HG03571 (cell line): ENCODE results near the gene PHEX.
A peak's percentile ranks its signal among the peaks of the same experiment; 100 is the strongest.

Experiments used
- ATAC-seq: cut with Tn5 transposase; IDR thresholded peaks from one replicate; pipeline ENCODE4 v1.9.1; 2021; ENCODE audit not compliant: unreplicated experiment

The PHEX gene

DNA sequence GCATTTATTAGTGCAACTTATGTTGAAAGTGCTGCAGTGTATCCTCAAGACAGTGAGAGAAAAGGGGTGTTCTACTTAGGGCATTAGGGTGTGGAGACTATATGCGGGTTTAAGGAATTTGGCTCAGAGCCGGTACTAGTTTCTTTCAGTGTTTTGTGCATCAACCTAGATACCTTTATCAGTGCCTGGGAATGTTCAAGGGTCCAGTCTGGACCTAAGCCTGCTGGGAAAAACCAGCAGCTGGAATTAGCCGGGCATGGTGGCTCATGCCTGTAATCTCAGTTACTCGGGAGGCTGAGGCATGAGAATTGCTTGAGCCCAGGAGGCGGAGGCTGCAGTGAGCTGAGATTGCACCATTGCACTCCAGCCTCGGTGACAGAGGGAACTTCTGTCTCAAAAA lies 7.4 kb downstream of the PHEX start:
- ATAC-seq = no peak

DNA sequence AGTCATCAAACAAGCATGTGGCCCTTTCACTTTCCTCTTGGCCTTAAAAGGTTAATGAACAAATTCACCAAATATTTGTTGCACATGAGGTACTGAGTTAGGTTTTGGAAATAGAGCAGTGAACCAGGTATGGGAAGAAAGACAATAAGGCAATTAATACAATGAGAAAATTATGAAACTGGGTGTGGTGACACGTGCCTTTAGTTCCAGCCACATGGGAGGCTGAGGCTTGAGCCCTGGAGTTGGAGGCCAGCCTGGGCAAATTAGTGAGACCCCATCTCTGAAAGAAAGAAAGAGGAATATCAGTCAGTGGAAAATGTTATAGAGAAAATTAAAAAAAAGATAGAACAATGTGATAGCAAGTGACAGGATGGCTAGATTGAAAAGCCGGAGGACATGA lies 8.1 kb downstream of the PHEX start:
- ATAC-seq = no peak

DNA sequence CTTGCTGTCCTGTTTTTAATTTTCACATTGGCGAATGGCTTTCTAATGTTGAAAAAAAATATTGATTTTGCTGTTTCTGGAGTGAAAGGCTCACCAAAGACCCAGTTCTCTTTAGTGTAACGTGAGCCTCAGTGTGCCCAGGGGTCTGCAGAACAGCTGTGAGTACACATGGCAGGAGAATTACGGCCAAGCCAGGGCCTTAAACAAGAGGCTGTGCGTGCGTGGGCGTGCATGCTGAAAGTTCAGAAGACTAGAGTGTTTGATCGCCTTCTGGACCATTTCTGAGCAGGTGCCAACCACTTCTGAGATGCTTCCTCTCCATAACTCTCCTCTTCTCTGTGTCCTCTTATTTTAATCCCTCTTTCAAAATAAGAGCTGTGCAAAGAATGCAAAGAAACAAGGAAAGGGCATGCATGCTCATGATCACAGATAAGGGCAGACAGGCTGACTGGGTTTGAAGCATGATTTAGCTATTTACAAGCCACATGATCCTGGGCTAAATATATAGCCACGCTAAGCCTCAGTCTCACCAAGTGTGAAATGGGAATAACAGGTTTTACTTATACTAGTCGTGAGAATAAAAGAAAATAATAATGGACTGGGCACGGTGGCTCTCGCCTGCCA lies 9.9 kb downstream of the PHEX start:
- no peak for ATAC-seq

DNA sequence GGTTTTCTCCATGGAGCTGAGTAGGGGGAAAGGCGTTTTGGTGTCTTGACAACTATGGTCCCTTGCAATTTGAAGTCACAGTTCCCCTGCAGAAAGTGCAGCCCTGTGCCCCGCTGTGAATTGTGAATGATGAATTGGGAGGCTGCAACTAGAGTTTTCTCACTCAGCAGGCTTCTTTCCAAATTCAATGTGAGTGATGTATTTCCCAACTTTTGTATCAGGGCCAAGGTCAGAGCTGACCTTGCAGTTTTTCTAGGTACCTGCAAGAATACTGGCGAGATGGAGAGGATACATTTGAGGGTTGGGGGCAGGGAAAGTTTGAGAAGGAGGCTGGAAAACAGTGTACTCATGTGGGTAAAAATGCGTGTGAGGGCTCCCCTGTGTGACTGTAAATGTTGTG lies 11.7 kb downstream of the PHEX start:
- no peak for ATAC-seq

DNA sequence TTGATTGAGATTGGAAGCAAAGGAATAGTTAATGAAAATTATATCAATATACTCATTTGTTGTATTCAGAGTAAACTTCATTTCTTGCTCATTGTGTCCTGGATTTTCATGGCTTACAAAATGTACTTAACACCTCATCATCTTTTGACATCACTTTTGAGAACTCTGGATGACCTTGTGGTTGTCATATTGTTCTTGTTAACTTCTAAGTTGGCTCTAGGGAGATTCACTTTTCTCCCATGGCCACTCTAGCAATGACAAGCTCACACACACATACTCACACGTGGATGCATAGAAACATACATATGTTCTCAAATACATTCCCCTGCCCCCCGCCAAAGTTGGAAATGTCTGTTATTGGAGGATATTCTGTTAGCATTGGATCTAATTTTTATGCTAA lies 15.3 kb downstream of the PHEX start:
- ATAC-seq = no peak

DNA sequence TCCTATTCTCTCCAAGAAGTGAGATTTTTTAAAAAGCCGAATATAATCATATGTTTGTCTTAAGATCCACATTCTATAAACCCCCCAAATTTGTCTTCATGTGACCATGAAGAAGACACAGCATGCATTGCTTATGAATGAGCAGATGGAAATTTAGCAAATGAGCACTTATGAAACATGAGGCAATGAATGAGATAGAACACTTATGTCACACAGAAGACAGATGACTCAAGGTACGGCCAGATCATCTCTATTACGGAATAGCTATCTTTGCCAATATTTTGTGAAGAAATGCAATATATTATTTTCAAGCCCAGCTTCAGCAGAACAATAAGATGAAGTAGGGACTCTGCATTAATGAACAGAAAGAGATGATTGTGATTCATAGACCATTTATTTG lies 21.4 kb downstream of the PHEX start:
- ATAC-seq = no peak

DNA sequence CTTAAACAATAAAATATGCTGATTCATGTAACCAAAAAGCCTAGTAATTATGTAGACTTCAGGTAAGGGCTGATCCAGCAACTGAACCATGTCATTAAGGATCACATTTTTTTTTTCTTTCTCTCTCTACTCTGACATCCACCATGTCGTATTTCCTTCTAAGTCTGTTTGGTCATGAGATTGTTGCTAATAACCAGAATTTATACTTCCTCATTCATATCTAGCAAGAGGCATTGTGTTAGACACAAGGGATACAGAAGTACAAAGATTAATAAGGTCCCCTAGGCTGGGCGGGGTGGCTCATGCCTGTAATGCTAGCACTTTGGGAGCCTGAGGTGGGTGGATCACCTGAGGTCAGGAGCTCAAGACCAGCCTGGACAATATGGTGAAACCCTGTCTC lies 24.1 kb downstream of the PHEX start:
- no peak for ATAC-seq

DNA sequence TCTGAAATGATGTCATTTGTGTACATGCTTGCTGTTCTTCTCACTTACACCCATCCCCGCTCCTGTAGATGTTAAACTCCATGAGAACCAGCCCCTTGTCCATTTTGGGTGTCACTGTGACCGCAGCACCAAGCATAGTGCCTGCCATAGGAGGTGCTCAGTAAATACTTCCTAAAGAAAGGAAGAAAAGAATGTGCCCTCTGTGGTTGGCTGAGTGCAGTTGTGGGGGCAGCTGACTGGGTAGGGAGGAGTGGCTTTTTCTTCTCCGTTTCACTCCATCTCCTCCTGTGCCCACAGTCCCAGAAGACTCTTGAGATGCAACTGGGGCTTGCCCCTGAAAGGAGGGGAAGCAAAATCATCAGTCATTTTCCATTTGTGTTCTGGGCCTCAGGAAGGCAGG lies 25.5 kb downstream of the PHEX start:
- ATAC-seq = no peak

DNA sequence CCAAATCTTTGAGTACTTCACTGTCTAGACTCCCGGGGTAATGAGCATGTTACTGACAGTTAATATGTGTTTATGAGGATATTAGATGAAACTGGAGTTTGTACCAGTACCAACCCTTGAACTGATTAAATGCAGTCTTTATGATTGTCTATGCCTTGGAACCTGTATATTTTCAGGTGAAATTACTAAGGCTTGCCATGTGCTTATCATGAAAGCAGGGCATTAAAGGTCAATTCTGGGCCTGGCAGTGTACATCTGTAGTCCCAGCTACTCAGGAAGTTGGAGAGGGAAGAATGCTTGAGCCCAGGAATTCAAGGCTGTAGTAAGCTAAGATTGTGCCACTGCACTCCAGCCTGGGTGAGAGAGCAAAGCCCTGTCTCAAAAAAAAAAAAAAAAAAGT lies 27.6 kb downstream of the PHEX start:
- ATAC-seq = no peak

DNA sequence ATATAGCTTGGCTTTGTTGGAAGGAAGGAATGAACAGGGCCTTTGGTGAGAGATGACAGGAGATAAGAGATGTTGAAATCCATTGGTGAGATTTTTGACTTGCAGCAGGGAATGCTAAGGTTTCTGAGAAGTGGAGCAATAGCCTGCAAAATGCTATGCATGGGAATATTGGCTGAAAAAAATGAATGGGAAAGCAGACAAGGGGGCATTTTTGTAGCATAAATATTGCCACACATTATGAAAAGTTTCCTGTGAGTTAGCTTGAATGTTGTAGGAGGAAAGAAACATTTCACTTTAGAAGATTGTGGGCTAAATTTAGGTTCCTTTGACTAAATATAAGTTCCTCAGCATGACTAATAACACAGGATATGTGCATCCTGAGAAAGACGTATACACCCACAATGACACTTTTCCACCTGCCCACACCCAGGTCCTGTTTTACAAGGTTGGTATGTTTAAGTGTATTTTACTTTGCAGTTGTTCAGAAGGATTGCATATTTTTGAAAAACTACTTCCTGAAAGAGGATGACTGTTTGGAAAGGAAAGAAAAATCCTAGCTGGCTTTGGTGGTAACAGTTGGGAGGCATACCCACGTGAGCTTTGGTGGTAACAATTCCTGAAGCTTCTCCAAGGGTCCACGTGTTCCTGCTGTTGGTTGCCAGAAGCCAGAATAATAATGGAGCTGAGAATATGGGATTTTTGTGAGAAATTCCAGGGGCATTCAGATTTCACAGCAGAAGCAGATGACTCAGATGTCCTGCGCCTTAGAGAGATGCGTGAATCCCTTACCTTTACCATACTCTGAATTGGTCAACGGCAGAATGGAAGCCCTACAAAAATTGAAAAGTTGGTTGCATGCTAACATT lies 28.5 kb downstream of the PHEX start:
- ATAC-seq = peak; percentile 53

DNA sequence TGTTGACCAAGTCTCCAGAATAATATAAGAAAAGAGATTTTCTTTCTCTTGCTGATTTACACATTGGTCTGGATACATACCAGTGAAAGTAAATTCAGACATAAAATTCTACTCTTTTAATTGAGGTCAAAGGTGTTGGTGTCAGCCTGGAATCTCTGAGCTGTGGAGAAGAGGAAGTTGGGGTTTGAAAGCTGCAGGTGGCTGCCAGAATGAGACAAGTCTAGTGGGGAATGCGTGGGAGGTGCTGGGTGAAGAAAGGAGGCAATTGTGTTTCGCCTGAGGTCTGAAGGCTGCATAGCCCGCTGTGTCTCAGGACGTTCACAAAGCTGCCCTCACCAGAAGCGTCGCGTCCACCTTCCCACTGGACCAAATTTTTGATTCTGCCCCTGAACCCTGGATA lies 31.2 kb downstream of the PHEX start:
- ATAC-seq = peak; percentile 69

DNA sequence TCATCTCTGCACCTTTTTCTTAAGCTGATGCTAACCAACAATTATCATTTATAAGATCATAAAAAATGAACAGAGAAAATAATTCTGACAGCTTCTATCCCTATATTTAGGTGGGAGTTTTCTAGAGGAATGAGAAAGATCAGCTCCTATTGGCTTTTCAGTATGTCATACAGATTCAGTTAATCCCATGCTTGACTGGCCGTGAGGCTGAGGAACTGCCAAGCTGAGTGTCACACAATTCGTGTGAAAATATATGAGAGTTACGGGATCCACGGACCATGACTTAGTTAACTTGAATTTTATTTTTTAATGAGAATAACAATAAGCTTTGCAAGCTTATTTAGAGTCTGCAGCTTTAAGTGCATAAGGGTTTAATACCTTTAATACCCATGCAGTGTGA lies 37.5 kb downstream of the PHEX start:
- no peak for ATAC-seq

DNA sequence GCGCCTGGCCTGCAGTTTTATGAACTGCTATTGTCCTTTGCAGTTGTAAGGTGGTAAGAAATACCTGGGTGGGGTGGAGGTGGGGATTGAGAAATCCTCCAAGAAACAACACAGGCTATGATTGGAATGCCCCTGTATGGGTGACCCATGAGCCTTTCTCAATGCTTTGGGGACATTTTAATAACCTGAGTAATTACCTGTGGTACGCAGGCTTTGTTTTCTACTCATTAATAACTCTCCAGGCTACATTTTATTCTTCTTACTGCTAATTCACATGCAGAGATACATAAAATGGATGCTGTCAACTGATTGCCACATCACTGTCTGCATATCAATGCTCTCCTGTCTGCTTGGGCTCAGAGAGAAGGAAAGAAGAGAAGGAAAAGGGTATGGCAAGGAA lies 41.8 kb downstream of the PHEX start:
- no peak for ATAC-seq

DNA sequence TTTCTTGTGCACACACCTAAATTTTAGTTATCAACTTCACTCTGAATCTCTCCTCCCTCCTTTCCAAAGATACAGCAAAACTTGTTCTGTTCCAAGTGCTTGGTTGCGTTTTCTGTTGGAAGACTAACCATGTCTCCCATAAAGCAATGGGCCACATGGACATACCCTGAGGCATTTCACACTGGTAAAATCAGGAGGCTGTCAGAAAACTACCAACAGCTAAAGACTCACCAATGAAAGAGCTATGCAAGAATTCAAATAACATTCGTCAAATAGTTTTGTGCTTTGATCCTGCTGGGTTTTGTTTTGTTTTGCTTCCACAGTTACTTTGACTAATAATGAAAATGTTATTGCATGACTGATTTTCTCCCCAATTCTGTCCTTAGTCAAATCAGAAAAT lies 46.0 kb downstream of the PHEX start:
- ATAC-seq = no peak

DNA sequence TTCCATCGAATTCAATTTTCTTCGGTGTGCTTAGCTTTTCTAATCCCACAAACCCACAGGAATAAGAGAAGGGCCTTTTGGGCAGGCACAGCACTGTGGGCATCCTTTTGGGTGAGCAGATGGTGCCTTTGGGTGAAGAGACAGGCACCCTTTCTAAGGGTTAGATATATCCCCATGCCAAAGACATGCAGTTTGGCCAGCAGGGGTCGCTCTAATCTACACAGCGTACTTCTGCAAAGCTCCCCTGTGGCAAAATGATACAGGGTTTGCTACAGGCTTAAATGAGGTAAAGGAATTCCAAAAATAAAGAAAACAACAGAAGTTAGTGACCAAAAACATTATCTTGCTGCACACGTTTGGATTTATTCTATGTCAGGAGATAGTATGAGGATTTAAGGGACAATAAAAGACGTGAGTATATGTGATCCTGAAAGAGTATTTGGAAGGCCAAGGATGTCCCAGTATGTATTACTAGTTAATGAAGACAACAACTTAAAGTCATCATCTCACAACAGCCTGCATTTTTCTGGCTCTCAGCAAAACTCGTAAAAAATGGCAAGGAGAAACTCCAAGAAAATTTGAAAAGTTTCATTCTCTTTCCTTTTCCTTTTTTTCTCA lies 49.5 kb downstream of the PHEX start:
- peak; percentile 49 for ATAC-seq

DNA sequence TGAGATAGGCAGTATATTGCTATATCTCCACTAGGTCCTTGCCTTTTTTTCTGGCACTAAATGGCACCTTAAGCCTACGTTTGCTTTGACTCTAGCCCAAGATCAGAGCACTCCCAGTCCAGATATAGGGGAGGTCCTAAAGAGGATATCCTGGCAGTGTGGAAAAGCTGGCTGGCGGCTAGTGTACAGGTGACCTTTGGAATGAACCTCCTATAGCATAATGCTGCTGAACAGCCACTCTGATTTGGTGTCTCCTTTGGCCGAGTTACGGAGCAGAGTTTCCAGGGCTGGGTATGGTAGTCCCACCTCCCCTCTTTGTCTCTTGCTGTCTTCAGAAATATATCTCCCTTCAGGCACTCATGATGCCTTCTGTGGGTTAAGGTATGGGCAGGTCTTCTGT lies 53.9 kb downstream of the PHEX start:
- no peak for ATAC-seq

DNA sequence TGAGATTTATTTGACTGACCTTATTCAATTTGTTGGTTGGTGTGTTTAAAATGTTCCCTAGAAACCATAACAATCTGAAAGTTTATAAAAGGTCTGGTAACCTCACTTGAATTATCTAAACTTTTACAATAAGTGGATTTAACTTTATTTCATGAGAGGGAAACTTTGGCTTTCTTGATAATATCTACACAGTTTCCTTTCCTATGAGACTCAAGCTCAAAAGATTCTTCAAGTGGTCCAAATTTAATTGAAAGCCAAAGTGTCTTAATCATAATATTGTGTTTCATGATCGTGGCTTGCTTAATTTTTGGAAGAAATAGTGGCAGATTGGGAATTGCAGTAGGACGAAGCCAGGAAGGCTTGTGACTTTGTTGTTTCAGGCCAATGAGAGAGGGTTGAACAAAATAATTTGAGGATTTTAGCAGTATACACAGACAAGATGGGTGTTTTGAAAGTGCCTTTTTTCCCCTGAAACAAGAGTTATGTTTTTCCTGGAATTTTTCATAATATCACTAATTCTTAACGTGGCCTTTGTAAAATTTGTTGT lies 55.0 kb downstream of the PHEX start:
- ATAC-seq = no peak

DNA sequence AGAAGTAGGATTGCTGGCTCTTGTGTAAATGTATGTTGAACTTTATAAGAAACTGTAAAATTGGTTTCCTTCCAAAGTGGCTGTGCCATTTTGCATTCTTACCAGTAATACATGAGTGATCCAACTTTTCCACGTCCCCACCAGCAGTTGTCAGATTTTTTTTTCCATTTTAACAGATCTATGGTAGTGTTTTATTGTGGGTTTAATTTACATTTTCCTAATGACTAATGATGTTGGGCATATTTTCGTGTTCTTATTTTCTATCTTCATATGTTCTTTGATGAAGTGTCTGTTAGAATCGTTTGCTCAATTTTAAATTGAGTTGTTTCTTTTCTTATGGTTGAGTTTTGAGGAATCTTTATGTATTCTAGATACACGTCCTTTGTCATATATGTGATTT lies 56.2 kb downstream of the PHEX start:
- no peak for ATAC-seq

DNA sequence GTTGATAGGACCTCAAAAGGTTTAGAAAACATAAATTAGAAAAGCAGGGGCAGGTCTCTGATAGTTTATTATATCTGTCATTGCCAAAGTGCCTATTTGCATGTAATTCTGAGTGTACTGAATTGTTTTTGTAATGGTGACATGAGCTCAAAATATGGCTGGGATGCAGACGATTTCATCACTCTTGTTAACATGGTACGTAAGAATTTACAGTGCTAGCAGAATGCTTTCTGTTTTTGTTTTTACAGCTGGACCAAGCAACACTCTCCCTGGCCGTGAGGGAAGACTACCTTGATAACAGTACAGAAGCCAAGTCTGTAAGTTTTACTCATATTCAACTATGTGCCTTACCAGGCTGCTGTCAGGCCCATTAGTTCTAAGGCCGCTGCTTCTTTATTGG lies 58.1 kb downstream of the PHEX start:
- no peak for ATAC-seq

DNA sequence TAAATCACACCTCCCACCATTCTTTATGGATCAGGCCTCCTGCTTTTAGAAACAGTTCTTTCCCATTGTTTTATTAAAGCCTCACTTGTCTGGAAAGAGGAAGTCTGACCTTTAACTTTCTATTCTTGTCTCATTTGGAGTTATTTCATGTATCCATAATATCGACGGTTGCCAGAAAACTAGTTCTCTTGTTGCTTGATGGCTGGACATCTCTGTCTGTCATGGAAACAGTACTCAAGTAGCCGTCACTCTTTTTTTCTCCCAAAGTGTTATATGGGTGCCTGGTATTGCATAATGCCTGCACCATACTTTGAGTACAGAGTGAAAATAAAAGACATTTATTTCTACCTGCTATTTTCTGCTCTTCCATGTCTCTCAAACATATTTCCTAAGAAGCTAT lies 61.4 kb downstream of the PHEX start:
- no peak for ATAC-seq

DNA sequence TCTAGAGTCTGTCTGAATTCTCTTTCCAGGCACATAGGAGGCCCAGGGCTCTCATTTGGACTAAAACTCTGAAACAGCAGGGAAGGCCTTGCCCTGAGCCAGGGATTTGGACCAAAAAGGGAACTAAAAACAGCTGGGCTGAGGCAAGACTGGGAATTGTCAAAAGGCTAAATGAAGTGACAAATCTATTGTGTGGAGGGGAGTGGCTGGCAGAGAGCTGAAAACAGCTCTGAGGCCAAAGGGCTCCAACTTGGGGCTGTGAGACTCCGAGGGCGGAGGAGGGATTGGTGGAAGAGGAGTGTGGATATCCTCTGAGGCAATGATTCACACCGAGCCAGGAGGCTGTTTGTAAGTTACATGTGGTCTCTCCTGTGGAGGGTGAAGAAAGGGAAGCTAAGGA lies 63.2 kb downstream of the PHEX start:
- no peak for ATAC-seq

DNA sequence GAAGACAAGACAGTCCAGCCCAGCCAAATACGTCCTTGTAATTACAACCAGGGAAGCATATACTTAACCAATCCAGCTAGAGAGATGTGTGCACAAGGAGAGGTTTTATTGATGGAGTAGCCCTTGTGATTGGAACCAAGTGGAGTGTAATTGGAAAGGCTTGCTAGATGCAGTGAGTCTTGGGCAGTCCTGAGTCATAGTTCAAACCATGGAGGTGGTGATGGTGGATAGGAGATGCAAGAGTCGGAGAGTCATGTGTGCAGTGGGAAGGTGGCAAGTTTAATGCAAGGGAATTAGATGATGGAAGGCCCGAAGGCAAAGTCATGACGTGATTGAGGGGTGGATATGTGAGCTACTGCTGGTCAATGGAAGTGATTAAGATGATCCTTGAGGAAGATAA lies 63.7 kb downstream of the PHEX start:
- ATAC-seq = no peak
